NCI-H187 (cell line): ENCODE data around the gene IFITM2.
"Not testable (repeated sequence)": the region's sequence is repeated elsewhere in the genome, so short reads cannot be mapped to it uniquely, and the experiment has no call there.

Experiments used
- DNase-seq, 2 experiments: peaks; one replicate each; lab custom pipeline; 2025; lab: John Stamatoyannopoulos, UW

Gene IFITM2

GRCh38 chr11:308740-309665 lies 1.4 kb downstream of the IFITM2 start:
- not testable (repeated sequence) for DNase-seq

GRCh38 chr11:309979-310572 lies 2.5 kb downstream of the IFITM2 start:
- DNase-seq = not testable (repeated sequence)

DNA sequence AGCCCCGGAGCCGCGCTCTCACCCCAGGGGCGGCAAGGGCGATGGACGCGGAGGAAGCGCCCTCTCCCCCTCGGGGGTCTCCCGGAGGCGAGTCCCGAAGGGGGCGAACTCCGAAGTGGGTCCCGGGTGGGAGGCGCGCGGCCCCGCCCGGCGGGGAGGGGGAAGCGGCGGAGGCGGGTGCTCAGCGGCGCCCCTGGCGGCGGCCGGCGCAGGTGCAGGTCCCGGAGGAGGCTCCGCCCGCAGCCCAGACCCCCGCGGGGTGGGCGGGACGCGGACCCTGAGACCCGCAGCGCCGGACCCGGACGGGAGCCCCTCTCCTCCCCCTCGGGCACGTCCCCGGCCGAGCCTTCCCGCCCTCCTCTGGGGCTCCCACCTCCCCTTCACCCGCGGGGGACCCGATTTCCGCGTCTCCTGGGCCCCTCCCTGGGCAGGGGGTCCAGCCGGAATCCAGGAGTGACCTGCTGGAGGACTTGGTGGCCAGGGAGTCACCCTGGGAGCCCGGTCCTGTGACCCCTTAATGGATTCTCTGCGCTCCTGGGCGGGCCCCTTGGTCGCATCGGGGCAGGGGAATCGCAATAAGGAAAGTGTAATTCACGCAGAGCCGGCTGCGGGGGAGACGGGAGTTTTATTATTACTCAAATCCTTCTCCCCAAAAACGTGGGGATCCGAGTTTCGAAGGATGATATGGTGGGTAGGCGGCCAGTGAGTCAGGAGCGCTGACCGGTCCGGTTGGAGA lies 3.6 kb downstream of the IFITM2 start:
- not testable (repeated sequence) for DNase-seq

DNA sequence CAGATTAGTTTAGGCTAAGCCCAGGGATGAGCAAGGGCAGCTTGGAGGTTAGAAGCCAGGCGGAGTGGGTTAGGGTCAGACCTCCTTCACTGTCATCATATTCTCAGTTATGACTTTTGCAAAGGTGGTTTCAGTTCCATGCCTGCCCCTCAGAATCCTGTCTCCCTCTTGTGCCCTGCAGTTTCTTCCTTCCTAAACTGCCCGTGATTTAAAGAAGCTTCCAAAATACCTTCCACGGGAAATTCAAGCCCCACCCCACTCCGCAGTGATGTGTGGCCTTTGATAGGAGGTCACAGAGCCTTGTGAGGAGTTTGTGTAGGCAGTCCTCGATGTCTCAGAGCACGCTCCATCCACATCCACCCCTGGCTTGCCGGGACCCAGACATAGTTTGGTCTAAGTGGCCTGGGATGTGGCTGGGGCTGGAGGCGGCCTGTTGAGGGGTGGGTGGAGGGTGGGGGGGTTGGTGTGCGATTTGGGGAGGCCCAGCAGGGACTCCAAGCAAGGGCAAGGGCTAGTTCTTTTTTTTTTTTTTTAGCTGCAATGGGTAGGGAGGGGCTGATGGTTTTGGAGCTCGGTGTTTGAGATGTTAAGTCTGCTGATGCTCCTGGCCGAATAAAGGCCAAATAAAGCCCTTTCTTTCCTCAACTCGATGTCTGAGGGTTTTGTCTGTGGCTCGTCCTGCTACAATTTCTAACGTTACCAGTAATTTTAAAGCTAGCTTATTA lies 4.6 kb downstream of the IFITM2 start:
- DNase-seq = no peak

DNA sequence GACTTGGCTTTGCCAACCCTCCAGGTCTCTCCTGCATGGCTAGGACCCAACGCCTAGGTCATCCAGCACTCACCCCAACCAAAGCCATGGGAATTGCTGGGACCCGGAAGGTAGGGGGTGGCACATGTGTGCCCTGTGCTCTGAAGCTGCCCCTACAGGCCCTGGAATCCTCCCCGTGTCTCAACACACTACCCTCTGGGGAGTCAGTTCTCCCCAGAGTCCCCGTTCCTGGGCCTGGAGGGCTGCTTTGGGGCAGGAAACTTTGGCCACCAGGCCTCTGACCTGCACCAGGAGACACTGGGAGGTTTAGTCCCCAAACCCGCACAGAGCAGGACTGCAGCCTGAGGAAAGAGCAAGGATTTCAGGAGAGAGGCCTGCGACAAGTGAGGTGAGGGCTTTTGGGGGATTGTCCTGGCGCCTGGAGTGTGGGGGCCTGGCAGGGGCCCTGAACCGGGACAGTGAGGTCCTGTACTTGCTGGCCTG lies 5.7 kb downstream of the IFITM2 start:
- DNase-seq = no peak

GRCh38 chr11:313787-314553 lies 6.4 kb downstream of the IFITM2 start, which contains the start of gene IFITM1:
IFITM1 (plus strand) TSS chr11:314040; CDS start chr11:314171, 131 bp downstream.
- no peak for DNase-seq

DNA sequence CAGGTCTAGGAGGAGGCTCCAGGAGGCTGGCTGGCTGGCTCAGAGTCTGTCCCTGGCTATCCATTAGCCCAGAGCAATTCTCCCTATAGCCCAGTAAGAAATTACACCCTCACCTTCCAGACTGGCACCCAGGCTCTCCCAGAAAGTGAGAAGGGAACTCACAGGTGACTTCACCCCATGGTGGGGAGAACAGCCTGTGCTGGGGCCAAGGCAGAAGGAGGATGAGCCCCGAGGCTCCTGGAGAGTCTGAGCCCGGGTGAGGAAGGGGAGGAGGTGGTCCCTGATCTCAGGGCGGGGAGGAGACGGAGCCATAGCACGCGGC lies 6.9 kb downstream of the IFITM2 start:
- not testable (repeated sequence) for DNase-seq

- no peak for DNase-seq
These were observed 7.5 kb downstream of the IFITM2 start for GRCh38 chr11:315051-315481.

DNA sequence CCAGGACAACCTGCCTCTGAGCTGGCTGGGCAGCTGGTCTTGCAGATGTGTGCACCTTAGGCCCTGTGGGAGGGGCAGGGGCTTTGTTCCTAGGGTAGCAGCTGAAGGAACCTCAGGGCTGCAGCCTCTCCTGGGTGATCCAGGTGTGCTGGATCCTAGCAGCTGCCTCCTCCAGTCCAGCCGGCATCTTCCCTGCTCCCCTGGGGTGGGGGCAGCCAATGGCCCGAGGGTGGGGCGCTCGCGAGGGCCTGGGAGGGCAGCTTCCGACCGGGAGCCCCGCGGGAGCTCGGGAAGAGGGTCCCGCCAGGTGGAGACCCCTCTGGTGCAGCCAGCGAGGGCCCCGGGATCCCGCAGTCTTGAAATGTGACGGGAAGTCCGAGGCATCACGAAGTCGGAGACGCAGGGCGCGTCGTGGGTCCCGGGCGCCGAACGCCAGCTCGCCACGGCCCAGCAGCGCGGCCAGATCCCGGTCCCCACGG lies 7.9 kb downstream of the IFITM2 start:
- DNase-seq = no peak

DNA sequence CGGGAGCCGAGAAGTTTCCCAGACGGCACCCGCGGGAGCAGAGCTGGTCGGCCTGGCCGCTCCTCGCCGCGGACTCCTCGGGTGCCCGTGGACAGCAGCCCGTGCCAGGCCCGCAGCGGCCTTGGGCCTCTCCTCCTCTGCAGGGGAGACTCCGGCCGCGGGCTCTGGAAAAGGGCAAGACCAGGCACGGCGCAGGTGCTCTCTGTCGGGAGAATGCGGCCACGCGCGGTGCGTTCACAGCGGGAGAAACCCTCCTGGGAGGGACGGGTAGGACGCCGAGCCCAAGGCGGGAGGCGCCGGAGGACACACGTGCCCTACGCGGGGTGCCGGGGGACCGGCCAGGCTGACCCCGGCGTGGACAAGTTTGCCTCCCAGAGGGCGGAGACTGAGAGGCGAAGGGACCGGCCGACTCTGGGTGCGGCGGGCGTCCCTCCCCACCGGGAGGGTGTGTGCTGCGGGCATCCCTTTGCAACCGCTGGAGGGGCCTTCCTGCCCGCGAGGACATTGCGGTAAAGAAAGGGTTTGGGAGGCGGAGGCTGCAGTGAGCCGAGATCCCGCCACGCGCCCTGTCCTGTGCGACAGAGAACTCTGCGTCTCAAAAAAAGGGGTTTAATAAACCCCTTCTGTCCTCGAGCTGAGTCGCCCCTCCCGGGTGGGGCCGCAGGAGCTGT lies 8.6 kb downstream of the IFITM2 start:
- DNase-seq = no peak

DNA sequence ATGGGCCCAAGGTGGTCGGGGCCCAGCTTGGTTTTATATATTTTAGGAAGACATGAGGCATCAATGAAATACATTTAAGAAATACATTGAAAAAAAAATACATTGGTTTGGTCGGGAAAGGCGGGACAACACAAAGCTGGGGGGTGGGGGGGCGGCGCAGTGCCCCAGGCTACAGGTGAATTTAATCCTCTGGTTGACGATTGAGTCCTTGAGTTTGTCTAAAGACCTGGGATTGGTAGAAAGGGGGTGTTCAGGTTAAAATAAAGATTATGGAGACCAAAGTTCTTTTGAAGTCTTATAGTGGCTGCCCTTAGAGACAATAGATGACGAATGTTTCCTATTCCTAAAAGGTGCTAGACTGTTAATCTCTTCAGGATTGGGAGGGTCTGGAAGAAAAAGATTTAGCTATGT lies 9.3 kb downstream of the IFITM2 start:
- DNase-seq = no peak

GRCh38 chr11:317668-318404 lies 10.2 kb downstream of the IFITM2 start:
- DNase-seq = not testable (repeated sequence)

- not testable (repeated sequence) for DNase-seq
These were observed 10.9 kb downstream of the IFITM2 start for GRCh38 chr11:318405-319120.

- DNase-seq = not testable (repeated sequence)
These were observed 11.7 kb downstream of the IFITM2 start for GRCh38 chr11:319121-319887.

GRCh38 chr11:319888-320273 lies 12.3 kb downstream of the IFITM2 start:
- DNase-seq = not testable (repeated sequence)

- DNase-seq = no peak
These were observed 16.5 kb downstream of the IFITM2 start for GRCh38 chr11:324156-324555.

DNA sequence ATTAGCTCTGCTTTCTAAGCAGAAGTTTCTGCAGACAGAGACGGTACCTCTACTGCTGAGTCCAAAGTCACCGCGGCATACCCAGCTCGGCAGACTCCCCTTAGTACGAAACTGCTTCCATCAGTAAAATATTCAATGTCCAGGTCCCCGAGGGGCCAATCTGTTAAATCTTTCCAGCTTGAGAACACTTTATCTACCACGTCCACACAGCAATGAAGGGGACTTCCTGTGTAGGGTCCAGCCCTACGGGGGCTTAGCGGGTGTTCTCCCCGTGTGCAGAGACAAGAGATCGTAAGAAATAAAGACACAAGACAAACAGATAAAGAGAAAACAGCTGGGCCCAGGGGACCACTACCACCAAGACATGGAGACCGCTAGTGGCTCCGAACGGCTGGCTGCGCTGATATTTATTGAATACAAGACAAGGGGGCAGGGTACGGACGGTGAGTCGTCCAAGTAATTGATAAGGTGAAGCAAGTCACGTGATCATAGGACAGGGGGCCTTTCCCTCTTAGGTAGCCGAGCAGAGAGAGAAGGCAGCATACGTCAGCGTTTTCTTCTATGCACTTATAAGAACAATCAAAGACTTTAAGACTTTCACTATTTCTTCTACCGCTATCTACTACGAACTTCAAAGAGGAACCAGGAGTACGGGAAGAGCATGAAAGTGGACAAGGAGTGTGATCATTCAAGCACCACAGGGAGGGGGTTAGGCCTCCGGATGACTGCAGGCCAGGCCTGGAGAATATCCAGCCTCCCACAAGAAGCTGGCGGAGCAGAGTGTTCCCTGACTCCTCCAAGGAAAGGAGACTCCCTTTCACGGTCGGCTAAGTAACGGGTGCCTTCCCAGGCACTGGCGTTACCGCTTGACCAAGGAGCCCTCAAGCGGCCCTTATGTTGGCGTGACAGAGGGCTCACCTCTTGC lies 17.2 kb downstream of the IFITM2 start:
- not testable (repeated sequence) for DNase-seq
